Prostate gland (tissue), 2 donors: ENCODE measurements around the gene ALK.

Experiments used
- CTCF ChIP-seq, 4 experiments: fragments of 200-600 bp in 2 of 4; fragments of 450-650 bp in 2 of 4; sonication (generic) in 2 of 4; IDR thresholded peaks; 1 replicate in 3 of 4; 2 replicates in 1 of 4; pipeline ENCODE4 v1.5.1; 2016 to 2019; ENCODE audit warnings: antibody characterized with exemption in 4 of 4, mild to moderate bottlenecking in 2 of 4, moderate library complexity in 2 of 4
- POLR2AphosphoS5 ChIP-seq: sonication (generic); formaldehyde crosslinking; IDR thresholded peaks from one replicate; pipeline ENCODE4 v1.6.1; 2017; ENCODE audit warnings: antibody characterized with exemption

- TF ChIP-seq CTCF (IDR thresholded peaks at IDR 0.05) (no peak), POLR2AphosphoS5 (no peak)
Observed at GRCh38 chr2:29733965-29734364, 187.4 kb downstream of the ALK start.
